Right ventricle myocardium inferior (tissue), 1 donor: ENCODE data around the gene ZNF417. TPM values are rescaled to one million over a fixed set of nuclear protein-coding genes. Genes with fewer than 3 reads are reported as not detected.
"Not testable (repeated sequence)": the region's sequence is repeated elsewhere in the genome, so short reads cannot be mapped to it uniquely, and the experiment has no call there.

Experiments
- ATAC-seq: fragments of 200-7000 bp; cut with Tn5 transposase; one replicate; pipeline ENCODE4 v1.9.1; 2020; ENCODE audit warnings: mild to moderate bottlenecking, moderate library complexity
- DNase-seq: peaks from one replicate; pipeline ENCODE4 v3.0.0; 2021; ENCODE audit errors: missing footprints
- intact Hi-C: fragments of 100-400 bp; cut with DNase I; formaldehyde crosslinking; loops from one replicate; pipeline ENCODE4 v1.11.0; 2022
- long read RNA-seq: library from polyadenylated mRNA; unstranded; transcript quantifications from one replicate; pipeline ENCODE4 v2.0.0, GENCODE V29; 2021
- total RNA-seq: library from RNA; stranded (reverse); fragmentation: NEBNext Ultra II Directional; extraction: Animal tissue kit (Norgen Biotek cat#: 25700); gene quantifications from one replicate; pipeline ENCODE4 v1.2.1, GENCODE V29; 2021
- donor health status: DM: no; HTN: yes; CAD: no; lungs with severe emphysema.

The ZNF417 gene
- total RNA-seq = 9.5 TPM
- long read RNA-seq = 0 reads

GRCh38 chr19:57916168-57916995 lies at the start of gene ZNF417:
ZNF417 (minus strand) TSS chr19:57916592; CDS start chr19:57916411, 181 bp downstream.
- intact Hi-C loops = not testable (repeated sequence)
- DNase-seq = peak; percentile 88
- peak; percentile 99 for ATAC-seq

- DNase-seq = no peak
- ATAC-seq = no peak
- intact Hi-C loops = no loop called here
Observed at GRCh38 chr19:57964761-57965160, 48.4 kb upstream of the ZNF417 start.

GRCh38 chr19:57961785-57962184 lies 45.4 kb upstream of the ZNF417 start:
- no peak for DNase-seq
- no peak for ATAC-seq
- intact Hi-C loops = no loop called here

- DNase-seq (no peak), ATAC-seq (no peak)
- intact Hi-C loops = no loop called here
Observed at GRCh38 chr19:57954996-57955395, 38.6 kb upstream of the ZNF417 start.

GRCh38 chr19:57949702-57950101 lies 33.3 kb upstream of the ZNF417 start:
- ATAC-seq (no peak), DNase-seq (no peak)
- intact Hi-C loops = loop anchor here (5.0 kb wide), 1 partner anchor 53 kb away; the partner anchor contains the start of gene ZNF606

- ATAC-seq = no peak
- DNase-seq = no peak
- intact Hi-C loops = loop anchor here (5.0 kb wide), 1 partner anchor 53 kb away; the partner anchor contains the start of gene ZNF606
Observed at GRCh38 chr19:57949296-57949695, 32.9 kb upstream of the ZNF417 start.

GRCh38 chr19:57947419-57948134 lies 31.2 kb upstream of the ZNF417 start, which contains the start of gene ZNF256:
ZNF256 (minus strand) TSS chr19:57947706; CDS start chr19:57947474, 232 bp downstream.
- peak; percentile 97 for DNase-seq
- peak; percentile 99 for ATAC-seq
- intact Hi-C loops = loop anchor here (5.0 kb wide), 1 partner anchor 55 kb away; the partner anchor contains the start of gene ZNF606

- intact Hi-C loops = loop anchor here (5.0 kb wide), 1 partner anchor 55 kb away; the partner anchor contains the start of gene ZNF606
- ATAC-seq = no peak
- peak; percentile 72 for DNase-seq
Observed at GRCh38 chr19:57947088-57947418, 30.7 kb upstream of the ZNF417 start.

- intact Hi-C loops = loop anchor here (5.0 kb wide), 1 partner anchor 56 kb away; the partner anchor contains the start of gene ZNF606
- no peak for DNase-seq
- no peak for ATAC-seq
Observed at GRCh38 chr19:57946316-57946715, 29.9 kb upstream of the ZNF417 start.

- DNase-seq (no peak), ATAC-seq (no peak)
- intact Hi-C loops = no loop called here
Observed at GRCh38 chr19:57941593-57941992, 25.2 kb upstream of the ZNF417 start.

- ATAC-seq (no peak), DNase-seq (no peak)
- intact Hi-C loops = no loop called here
Observed at GRCh38 chr19:57935731-57936130, 19.3 kb upstream of the ZNF417 start.

GRCh38 chr19:57934820-57935665 lies 18.7 kb upstream of the ZNF417 start, which contains the start of gene ZNF418:
ZNF418 (minus strand) TSS chr19:57935402; CDS start chr19:57933822, 1,580 bp downstream.
- DNase-seq (peak; percentile 74), ATAC-seq (peak; percentile 96)
- intact Hi-C loops = no loop called here

- ATAC-seq = no peak
- intact Hi-C loops = no loop called here
Observed at GRCh38 chr19:57927587-57927986, 11.2 kb upstream of the ZNF417 start.

GRCh38 chr19:57914531-57914930 lies 1.9 kb downstream of the ZNF417 start:
- ATAC-seq (no peak), DNase-seq (no peak)
- intact Hi-C loops = no loop called here

More at GRCh38 chr19:57927587-57927986, 11.2 kb upstream of the ZNF417 start:
- no peak for DNase-seq

GRCh38 chr19:57907394-57907793 lies 9.0 kb downstream of the ZNF417 start:
- intact Hi-C loops = no loop called here
- DNase-seq (no peak), ATAC-seq (no peak)

GRCh38 chr19:57905258-57905657 lies 11.1 kb downstream of the ZNF417 start:
- DNase-seq (no peak), ATAC-seq (no peak)
- intact Hi-C loops = no loop called here

GRCh38 chr19:57903618-57904184 lies 12.7 kb downstream of the ZNF417 start:
- ATAC-seq (no peak), DNase-seq (no peak)
- intact Hi-C loops = loop anchor here (2.0 kb wide), 1 partner anchor 165 kb away; no protein-coding TSS in a partner anchor

GRCh38 chr19:57900311-57900710 lies 16.1 kb downstream of the ZNF417 start:
- DNase-seq (no peak), ATAC-seq (no peak)
- intact Hi-C loops = no loop called here
